GM19025 (cell line): ENCODE measurements around the gene ZNF839.
A peak's percentile ranks its signal among the peaks of the same experiment; 100 is the strongest.
"Not testable (repeated sequence)": the region's sequence is repeated elsewhere in the genome, so short reads cannot be mapped to it uniquely, and the experiment has no call there.

Experiments used
- ATAC-seq: cut with Tn5 transposase; IDR thresholded peaks from one replicate; pipeline ENCODE4 v1.9.1; 2021; ENCODE audit warnings: mild to moderate bottlenecking, low read depth, moderate library complexity; ENCODE audit not compliant: unreplicated experiment

The ZNF839 gene

DNA sequence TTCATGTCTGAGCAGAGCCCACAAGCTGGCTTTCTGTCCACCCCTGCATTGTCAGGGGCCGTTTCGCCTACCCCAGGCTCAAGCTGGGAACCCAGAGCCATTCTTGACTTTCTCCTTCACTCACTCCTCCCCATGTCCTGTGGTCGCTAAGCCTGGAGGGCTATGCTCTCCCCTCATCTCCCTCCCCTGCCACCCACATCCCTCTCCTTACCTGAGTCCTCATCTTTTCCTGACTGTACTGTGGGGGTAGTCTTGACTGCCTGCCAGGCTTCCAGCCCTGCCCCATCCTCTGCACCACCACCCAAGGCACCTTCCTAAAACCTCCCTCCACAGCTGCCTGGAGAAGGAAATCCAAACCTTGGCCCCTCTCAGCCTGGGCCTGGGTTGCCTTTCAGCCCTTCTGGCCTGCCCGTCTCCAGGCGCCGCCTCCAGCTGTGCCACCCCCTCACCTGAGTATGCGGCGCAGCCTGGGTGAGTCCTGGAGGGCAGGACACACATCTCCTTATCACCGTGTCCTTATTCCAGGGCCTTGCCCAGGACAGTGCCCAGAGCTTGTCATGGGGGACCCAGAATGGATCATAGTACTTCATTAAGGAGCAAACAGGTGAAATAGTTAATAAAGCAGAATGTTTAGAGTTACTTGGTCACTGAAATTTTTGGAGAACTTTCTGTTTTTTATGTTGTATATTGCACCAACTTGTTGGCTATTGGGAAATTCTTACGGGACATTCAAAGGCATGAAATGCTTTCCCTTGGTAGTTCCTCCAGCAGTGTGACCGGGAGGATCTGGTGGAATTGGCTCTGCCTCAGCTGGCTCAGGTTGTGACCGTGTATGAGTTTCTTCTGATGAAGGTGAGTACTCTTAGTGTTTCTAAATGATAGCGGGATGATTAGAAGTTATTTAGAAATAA, 14.5 kb downstream of the ZNF839 start:
- no peak for ATAC-seq

DNA sequence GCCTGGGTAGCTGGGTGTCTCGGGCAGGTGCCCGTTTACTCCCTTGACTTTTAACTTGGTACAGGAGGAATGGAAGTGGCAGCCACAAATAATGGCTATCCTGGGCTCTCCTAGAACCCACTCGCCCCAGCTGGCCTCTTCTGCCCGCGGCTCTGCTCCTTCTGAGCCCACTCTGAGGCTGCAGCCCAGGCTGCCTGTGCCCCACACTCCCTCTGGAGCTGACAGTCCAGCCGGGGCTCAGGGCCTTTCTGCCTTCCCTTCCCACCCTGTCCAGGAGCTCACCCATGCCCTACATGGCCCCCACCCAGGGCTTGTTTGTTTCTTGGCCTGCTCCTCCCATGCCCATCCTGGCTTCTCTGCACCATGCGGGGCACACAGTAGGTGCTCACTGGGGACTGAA, 15.6 kb downstream of the ZNF839 start:
- no peak for ATAC-seq

DNA sequence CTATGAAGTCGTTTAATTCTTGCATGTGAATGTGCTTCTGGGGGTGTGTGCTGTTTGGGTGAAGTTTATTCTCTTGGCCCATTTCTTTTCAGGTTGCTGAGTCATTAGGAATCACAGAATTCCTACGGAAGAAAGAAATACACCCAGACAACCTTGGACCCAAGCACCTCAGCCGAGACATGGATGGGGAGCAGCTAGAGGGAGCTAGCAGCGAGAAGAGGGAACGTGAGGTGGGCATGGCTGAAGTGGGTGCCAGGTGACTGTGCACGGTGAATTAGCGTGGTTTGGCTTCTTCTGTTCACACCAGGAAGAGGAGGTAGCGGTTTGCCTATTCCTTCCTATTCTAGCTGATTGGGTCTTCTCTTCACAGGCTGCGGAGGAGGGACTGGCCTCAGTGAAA, 19.2 kb downstream of the ZNF839 start:
- no peak for ATAC-seq

DNA sequence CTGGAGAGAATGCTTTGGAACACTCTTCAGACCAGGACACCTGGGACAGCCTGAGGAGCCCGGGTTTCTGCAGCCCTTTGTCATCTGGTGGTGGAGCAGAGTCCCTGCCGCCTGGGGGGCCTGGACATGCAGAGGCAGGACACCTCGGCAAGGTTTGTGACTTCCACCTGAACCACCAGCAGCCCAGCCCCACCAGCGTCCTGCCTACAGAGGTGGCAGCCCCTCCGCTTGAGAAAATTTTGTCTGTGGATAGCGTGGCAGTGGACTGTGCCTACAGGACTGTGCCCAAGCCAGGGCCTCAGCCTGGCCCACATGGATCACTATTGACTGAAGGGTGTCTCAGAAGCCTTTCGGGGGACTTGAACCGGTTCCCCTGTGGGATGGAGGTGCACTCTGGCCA, 22.0 kb downstream of the ZNF839 start:
- ATAC-seq: no peak

DNA sequence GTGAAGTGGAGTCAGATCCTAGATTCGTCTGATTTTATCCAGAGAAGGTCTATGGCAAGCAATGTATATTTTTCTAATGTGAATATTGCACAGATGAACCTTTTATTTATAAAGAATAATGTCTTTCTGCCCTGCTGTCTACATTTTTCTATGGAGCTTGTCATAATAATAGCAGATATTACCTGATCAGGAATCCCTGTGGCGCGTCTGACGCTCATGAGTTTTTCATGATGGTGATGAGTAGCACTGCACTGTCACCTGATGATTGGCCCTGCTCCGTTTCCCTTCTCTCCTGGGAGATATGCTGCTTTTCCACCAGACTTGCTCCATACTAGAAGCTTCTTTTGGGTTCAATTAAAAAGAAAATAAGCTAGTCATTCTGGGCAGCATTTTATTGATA, 22.7 kb downstream of the ZNF839 start:
- ATAC-seq: no peak

DNA sequence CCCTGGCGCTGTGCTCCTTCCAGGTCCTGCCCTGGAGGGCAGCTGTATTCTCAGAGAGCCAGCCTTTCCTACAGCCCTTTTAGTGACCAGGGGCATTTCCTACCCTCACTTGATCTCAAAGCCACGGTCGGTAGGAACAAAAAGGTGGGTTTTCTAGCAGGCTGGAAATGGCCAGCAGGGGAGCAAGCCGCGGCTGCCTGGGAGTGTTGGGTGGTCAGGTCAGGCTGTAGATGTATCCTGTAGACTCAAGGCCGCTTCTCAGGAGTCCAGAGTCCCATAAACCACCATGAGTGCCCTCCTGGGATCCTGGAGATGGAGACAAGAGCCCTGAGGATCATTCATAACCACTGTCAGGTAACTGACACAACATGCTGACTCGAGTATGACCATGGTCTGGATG, 24.5 kb downstream of the ZNF839 start:
- no peak for ATAC-seq

DNA sequence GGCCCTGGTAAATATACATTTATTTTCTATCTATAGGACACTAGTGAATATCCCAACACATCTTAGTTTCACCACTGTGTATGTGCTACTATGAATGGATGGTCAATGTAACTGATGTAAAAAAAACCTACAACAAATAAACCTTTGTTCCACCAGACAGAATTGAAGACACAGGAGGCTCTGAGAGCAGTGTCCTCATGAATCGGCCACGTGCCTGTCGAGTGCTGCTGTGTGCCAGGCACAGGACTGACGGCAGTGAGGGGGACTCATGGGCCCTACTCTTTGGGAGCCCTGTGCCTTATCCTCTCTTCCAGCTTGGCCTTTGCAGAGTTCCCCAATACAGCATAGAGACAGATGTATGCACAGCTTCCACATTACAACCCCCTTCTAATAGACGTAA, 24.9 kb downstream of the ZNF839 start:
- no peak for ATAC-seq

DNA sequence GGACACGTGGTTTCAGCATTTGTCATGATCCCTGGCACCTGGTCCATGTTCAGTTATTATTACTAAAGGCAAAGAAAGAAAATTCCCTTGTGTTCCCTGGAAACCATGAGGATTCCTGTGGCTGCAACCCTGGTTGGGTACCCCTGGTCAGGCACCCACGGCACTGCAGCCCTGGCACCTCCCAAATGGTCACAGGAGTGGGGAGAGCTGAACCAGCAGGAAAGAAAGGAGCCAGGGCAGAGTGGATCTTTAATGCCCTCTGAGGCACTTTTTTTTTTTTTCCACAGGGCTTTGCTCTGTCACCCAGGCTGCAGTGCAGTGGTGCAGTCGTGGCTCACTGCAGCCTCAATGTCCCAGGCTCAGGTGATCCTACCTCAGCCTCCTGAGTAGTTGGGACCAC, 25.7 kb downstream of the ZNF839 start:
- ATAC-seq: no peak

DNA sequence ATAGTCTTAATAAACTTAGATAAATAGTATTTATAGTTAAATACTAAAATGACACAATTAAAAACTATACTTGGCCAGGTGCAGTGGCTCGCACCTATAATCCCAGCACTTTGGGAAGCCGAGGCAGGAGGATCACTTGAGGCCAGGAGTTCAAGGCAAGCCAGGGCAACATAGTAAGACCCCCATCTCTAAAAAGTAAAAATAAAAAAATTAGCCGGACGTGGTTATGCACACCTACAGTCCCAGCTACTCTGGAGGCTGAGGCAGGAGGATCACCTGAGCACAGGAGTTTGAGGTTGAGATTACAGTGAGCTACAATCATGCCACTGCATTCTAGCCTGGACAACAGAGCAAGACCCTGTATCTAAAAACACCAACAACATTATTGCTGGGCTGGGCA, 27.1 kb downstream of the ZNF839 start:
- ATAC-seq: no peak

DNA sequence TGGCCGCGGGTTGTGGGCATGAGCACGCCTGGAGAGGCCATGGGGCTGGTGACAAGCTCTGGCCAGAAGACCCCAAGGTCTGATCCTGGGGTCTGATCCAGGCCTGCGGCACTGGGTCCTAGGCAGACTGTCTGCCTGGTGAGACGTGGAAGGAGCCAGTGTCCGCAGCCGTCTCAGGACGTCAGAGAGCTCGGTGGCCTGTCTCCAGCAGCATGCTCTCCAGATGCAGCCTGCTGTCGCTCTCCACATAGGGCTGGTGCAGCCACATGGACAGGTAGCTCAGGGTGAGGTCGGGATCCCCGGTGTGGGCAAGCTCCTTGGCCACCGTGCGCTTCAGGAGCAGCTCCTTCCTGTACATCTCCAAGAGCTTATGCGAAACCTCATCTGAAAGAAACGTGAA, 28.8 kb downstream of the ZNF839 start:
- no peak for ATAC-seq

DNA sequence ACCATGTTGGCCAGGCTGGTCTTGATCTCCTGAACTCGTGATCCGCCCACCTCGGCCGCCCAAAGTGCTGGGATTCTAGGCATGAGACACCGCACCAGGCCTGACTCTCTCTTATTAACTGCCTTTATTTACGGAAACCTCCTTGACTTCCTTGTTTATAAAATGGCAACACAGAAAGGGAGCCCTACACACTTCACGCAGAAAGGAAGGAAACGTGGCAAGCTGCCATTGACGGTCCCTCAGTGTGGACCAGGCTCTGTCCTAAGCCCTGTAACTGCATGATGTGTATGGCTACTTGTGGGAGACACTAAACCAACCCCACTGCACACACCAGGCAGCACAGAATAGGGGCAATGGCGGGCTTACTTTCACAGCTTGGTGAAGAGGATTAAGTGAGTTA, 31.5 kb downstream of the ZNF839 start:
- no peak for ATAC-seq

DNA sequence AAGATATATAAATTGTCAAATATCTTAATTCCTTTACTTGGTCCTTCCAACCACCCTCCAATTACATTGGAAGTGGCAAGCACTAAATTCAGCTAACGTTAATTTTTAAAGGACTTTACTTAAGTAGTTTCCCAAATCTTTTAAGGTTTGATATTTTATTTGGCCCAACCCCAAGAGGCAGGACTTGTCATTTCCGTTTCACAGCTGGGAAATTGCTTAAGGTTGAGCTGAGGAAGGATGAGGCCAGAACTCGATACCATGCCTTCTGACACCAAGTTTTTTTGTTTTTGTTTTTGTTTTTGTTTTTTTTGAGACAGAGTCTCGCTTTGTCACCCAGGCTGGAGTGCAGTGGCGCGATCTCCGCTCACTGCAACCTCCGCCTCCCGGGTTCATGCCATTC, 32.0 kb downstream of the ZNF839 start:
- not testable (repeated sequence) for ATAC-seq

DNA sequence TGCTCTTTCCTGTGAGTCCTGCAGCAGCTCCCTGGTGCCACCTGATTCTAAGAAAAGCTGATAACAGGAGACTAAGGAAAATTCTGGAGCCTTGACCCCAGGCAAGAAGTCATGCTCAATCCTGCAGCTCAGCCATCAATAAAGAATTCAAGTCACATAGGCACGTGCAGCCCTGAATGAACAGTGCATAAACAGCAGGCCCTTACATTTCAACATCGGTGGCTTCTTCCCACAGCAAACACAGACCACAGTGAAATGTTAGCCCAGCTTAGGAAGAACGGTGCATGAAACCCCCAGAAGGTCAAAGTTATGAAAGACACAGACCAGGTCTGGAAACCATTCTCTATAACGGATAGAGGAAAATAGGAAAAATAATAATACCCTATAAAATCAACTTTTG, 32.7 kb downstream of the ZNF839 start:
- ATAC-seq: no peak

DNA sequence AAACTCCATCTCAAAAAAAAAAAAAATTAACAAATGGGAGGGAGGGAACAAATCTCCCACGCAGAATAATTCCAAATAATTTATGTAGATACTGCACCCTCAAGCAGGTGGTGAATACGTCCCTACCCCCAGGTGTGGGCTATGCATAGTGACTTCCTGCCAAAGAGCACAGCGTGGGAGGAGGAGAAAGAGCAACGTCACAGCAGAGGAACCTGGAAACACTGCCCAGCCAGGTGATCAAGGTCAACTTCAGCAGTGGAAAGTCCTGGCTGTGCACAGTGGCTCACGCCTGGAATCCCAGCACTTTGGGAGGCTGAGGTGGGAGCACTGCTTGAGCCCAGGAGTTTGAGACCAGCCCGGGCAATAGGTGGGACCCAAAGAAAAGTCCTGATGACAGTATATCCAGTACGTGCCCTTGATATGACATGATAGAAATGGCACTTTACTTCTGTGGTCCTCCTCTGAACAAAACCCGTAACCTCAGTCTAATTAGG, 33.6 kb downstream of the ZNF839 start:
- ATAC-seq: no peak

DNA sequence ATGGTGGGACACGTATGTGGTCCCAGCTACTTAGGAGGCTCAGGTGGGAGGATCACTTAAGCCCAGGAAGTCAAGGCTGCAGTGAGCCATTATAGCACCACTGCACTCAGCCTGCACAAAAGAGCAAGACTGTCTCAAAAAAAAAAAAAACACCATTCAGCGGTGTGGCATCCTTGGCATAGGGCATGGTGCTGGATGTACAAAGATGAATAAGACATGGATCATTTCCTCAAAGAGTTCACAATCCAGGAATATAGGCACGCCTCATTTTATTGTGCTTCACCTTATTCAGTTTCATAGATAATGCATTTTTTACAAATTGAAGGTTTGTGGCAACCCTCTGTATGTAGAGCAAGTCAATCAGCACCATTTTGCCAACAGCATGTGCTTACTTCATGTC, 36.7 kb downstream of the ZNF839 start:
- ATAC-seq: no peak

DNA sequence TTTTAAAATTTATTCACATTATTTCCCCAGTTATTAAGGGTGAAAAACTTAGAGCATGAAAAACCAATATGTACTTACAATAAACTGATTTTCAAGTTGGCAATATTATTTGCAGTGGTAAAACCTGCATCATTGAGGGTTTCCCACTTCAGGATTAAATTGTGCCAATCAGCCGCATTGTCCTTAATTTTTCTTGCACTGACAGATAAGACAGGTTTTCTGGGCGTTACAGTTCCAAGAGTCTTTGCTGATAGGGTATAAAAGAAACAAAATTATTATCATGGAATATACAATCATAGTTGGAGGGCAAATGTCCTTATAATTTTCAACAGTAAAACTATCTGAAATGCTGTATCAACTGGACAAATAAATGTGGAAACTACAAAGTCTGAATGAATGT, 39.8 kb downstream of the ZNF839 start:
- ATAC-seq: no peak

DNA sequence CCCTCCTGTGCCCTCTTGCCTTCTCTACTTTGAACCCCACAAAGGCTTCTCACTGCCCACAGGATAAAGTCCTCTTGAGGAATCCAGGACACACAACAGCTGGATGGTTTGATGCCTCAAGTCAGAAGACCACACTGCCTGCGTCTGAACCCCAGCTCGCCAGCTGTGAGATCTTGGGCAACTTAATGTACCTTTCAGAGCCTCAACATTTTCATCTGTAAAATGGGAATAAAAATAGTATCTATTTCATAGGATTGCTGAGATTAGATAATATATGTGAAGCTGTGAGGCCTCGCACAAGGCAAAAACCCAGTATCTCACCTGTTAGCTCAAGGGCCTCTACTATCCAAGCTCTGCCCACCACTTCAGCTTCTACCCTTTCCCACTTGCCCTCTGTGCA, 40.8 kb downstream of the ZNF839 start:
- no peak for ATAC-seq

DNA sequence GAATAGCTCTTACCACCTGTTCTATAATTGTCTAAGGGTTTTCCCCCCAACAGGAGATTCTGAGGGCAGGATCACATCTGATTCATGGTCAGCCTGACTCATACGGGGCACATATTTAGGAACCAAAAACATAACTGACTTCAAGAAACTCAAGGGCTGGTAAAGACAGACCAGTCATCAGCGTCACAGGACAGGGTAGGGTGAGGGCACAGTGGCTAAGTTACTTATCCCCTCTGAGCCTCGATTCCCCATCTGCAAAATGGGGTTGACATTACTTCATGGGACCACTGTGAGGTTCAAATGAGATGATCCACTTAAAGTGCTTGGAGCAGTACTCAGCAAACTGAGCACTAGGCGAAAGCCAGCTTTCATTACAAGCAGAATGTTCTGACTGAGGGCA, 42.5 kb downstream of the ZNF839 start:
- ATAC-seq: no peak

DNA sequence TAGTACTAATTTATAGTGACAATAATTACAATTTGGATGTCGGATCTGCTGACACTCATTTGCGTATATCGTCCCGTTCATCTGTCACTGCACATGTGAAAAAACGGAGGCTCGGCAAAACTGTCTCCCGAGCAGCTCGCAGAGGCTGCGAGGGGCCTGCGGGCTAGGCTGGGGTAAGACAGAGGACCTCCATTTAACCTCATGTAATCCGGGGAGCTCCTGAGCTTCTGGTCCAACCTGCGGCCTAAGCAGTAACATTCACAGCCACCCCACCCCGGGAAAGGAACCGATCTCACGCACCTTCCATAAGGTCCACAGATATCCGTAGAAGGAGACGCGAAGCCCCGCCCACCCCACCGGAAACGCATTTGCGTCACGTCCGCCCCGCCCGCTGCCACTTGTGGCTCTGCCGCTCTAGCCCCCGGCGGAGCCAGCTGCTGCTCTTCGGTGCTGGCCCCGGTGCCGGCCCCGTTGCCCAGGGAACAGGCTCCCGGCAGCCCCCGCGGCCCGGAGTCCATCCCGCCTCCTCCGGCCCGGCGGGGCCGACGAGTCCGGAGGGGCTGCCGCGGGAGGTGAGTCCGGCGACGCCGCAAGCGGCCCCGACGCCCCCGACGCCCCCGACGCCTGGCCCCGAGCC, 43.1 kb downstream of the ZNF839 start, which contains the start of the genes CINP and TECPR2:
Gene CINP (minus strand): TSS at position 346 of the 637 bp plus-strand sequence. CDS start 39 bp downstream, at position 307.
Gene TECPR2 (plus strand): TSS at position 397 of the 637 bp plus-strand sequence. CDS start 13,781 bp downstream, outside the sequence.
- peak; percentile 96 for ATAC-seq

DNA sequence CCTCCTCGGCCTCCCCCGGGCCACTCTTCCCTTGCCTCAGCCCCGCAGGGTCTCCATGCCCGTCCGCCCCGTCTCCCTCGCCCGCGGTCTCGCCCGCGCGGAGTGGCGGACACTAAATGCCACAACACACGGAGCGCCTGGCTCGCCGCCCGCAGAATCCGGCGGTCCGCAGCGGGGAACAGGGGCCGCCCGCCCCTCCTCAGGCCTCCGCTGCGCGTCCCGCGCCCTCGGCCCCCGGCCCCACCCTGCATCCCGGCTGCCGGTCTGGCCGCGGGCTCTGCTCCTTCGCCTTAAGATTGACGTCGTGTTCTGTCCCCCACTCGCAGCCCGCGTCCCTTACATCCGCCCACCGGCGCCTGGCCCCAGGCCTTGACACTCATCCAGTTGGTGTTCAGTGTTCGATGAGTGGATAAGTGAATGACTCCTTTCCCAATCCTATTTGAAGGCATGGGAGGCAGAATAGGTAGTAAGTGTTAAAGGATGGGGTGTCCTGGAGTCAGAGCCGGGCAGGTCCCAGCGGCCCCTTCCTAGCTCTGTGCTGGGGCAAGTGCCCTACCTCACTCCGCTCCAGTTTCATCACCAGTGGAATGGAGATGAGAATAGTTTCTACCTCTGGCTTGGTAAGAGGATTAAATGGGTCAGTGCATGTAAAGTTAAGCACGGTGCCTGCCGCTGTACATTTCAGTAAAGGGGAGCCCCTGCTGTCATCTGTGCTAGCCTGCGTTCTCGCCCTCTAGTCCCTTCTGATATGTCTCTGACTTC, 43.8 kb downstream of the ZNF839 start:
- peak; percentile 8 for ATAC-seq

DNA sequence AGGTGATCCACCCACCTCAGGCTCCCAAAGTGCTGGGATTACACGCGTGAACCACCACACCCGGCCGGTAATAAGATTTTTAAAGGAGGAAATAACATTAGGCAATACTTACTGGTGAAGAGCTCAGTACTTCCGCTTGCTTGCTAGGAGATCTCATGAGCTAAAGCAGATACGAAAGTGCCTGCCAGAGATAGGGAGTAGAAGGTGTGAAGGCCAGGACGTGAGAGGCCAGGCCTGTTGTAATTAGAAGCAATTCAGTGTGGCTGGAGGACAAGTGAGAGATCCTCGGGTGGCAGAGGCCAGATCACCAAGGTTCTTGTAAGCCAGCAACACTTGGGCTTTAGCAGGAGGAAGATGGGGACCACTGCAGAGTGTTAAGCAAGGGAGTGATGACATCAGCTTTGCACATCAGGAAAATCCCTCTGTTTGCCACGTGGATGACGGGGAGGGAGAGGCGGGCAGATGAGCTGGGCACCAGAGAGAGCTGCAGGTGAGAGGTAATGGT, 50.8 kb downstream of the ZNF839 start:
- ATAC-seq: no peak
